HCT116 (cell line): ENCODE data around the gene VSTM2L. TPM values are rescaled to one million over a fixed set of nuclear protein-coding genes. Genes with fewer than 3 reads are reported as not detected.

Experiments
- ATAC-seq: fragments of 200-7000 bp; cut with Tn5 transposase; 2 replicates; pipeline ENCODE4 v1.9.1; 2020; ENCODE audit warnings: mild to moderate bottlenecking, moderate library complexity
- BruUV-seq: library from RNA; stranded (reverse); fragments of 400-500 nt; replicated peaks from 2 replicates; lab custom pipeline; 2021; lab: Mats Ljungman, UMichigan
- CTCF ChIA-PET: fragments of 300-600 bp; sonication (Branson Sonifier 250); formaldehyde crosslinking; loops from one replicate; lab custom pipeline; 2021; ENCODE audit warnings: antibody characterized with exemption; lab: Charles Lee
- POLR2A ChIA-PET: fragments of 300-600, 350-600 bp; sonication (Branson Sonifier 250); formaldehyde crosslinking; loops from one replicate; lab custom pipeline; 2021; ENCODE audit warnings: antibody characterized with exemption; lab: Charles Lee
- RAD21 ChIA-PET, 2 experiments: fragments of 300-600 bp; sonication (Branson Sonifier 250); formaldehyde crosslinking; loops; one replicate each; lab custom pipeline; 2023; ENCODE audit warnings: low total read pairs in 2 of 2; ENCODE audit not compliant: uncharacterized antibody in 2 of 2, unreplicated experiment in 2 of 2, low non-redundant PET in 1 of 2; lab: Charles Lee
- DNase-seq: peaks from one replicate; pipeline ENCODE4 v3.0.0-alpha.2; 2010; ENCODE audit warnings: low read depth, low spot score
- H2AFZ ChIP-seq: fragments of 200-600 bp; shearing (Covaris generic), sonication (generic); 2 replicates; pipeline ENCODE4 v1.6.1; 2017; ENCODE audit warnings: low read depth, mixed run types, mixed read lengths, antibody characterized with exemption, low read length; ENCODE audit not compliant: poor library complexity, severe bottlenecking
- H3K27ac ChIP-seq: 2 replicates; pipeline ENCODE4 v1.5.1; 2012; ENCODE audit warnings: low read depth, low read length
- H3K27me3 ChIP-seq: fragments of 200-600 bp; sonication (generic); 2 replicates; pipeline ENCODE4 v1.6.1; 2016; ENCODE audit warnings: mixed run types, low read length, mixed read lengths; ENCODE audit not compliant: insufficient read depth
- H3K36me3 ChIP-seq, 2 experiments: fragments of 200-500 bp in 1 of 2; fragments of 200-600 bp in 1 of 2; sonication (Bioruptor generic) in 1 of 2; sonication (generic) in 1 of 2; 2 replicates each; pipeline versions ENCODE4 v1.5.1 to v1.6.1; 2014 to 2016; ENCODE audit warnings: low read length in 2 of 2, inconsistent platforms in 1 of 2, mixed read lengths in 1 of 2, mixed run types in 1 of 2; ENCODE audit not compliant: insufficient read depth in 2 of 2, control insufficient read depth in 1 of 2
- H3K4me1 ChIP-seq, 2 experiments: fragments of 200-600 bp in 1 of 2; sonication (generic) in 1 of 2; 2 replicates each; pipeline versions ENCODE4 v1.5.1 to v1.6.1; 2012 to 2017; ENCODE audit warnings: low read length in 2 of 2, inconsistent platforms in 1 of 2, mild to moderate bottlenecking in 1 of 2, mixed read lengths in 1 of 2, mixed run types in 1 of 2, moderate library complexity in 1 of 2; ENCODE audit not compliant: insufficient read depth in 2 of 2, control insufficient read depth in 1 of 2
- H3K4me2 ChIP-seq: fragments of 200-600 bp; sonication (generic); 2 replicates; pipeline ENCODE4 v1.6.1; 2017; ENCODE audit warnings: mixed run types, low read length, mixed read lengths
- H3K4me3 ChIP-seq, 2 experiments: fragments of 200-600 bp in 1 of 2; sonication (generic) in 1 of 2; replicated peaks in 1 of 2; 2 replicates each; pipeline ENCODE4 v1.5.1; 2011 to 2016; ENCODE audit warnings: low read length in 2 of 2, control low read depth in 1 of 2, low read depth in 1 of 2, mild to moderate bottlenecking in 1 of 2, mixed read lengths in 1 of 2, mixed run types in 1 of 2
- H3K79me2 ChIP-seq: fragments of 200-600 bp; sonication (generic); 2 replicates; pipeline ENCODE4 v1.6.1; 2017; ENCODE audit warnings: mild to moderate bottlenecking, mixed run types, low read length, moderate library complexity, mixed read lengths; ENCODE audit not compliant: insufficient read depth
- H3K9ac ChIP-seq: fragments of 200-600 bp; sonication (generic); 2 replicates; pipeline ENCODE4 v1.6.1; 2016; ENCODE audit warnings: low read length, mixed read lengths
- H3K9me2 ChIP-seq: fragments of 200-600 bp; sonication (generic), shearing (Covaris generic); 2 replicates; pipeline ENCODE4 v1.6.1; 2017; ENCODE audit warnings: mixed run types, mild to moderate bottlenecking, moderate library complexity; ENCODE audit not compliant: insufficient read depth
- H3K9me3 ChIP-seq, 2 experiments: fragments of 200-500 bp in 1 of 2; fragments of 200-600 bp in 1 of 2; sonication (Bioruptor generic) in 1 of 2; sonication (generic) in 1 of 2; 2 replicates each; pipeline ENCODE4 v1.6.1; 2014 to 2017; ENCODE audit warnings: low read length in 2 of 2, mixed read lengths in 2 of 2, inconsistent platforms in 1 of 2, low read depth in 1 of 2, mild to moderate bottlenecking in 1 of 2, mixed run types in 1 of 2, moderate library complexity in 1 of 2; ENCODE audit not compliant: control insufficient read depth in 1 of 2, insufficient read depth in 1 of 2
- H4K20me1 ChIP-seq: fragments of 200-600 bp; sonication (generic), shearing (Covaris generic); 2 replicates; pipeline ENCODE4 v1.6.1; 2017; ENCODE audit warnings: mixed run types, mild to moderate bottlenecking, moderate library complexity; ENCODE audit not compliant: insufficient read depth
- CBX3 ChIP-seq: IDR thresholded peaks from 2 replicates; pipeline ENCODE4 v1.6.1; 2012; ENCODE audit warnings: low read depth
- CEBPB ChIP-seq: IDR thresholded peaks from 2 replicates; pipeline ENCODE4 v1.6.1; 2012; ENCODE audit warnings: low read depth
- CTCF ChIP-seq, 3 experiments: fragments of 200-600 bp in 1 of 3; sonication (generic) in 1 of 3; IDR thresholded peaks in 2 of 3; conservative IDR thresholded peaks in 1 of 3; 2 replicates each; pipeline ENCODE4 v1.5.1; 2012 to 2017; ENCODE audit warnings: low read depth in 2 of 3, low read length in 2 of 3, antibody characterized with exemption in 1 of 3, borderline replicate concordance in 1 of 3, control low read depth in 1 of 3, mild to moderate bottlenecking in 1 of 3, mixed read lengths in 1 of 3, mixed run types in 1 of 3, moderate library complexity in 1 of 3; ENCODE audit not compliant: insufficient read depth in 1 of 3
- EGR1 ChIP-seq: IDR thresholded peaks from 2 replicates; pipeline ENCODE4 v1.6.1; 2012; ENCODE audit warnings: low read depth
- ELF1 ChIP-seq: IDR thresholded peaks from 2 replicates; pipeline ENCODE4 v1.6.1; 2012; ENCODE audit warnings: low read depth, borderline replicate concordance
- EZH2 ChIP-seq: fragments of 200-600 bp; sonication (generic); IDR thresholded peaks from 2 replicates; pipeline ENCODE4 v1.6.1; 2017; ENCODE audit warnings: antibody characterized with exemption, mixed run types
- EZH2phosphoT487 ChIP-seq: fragments of 200-600 bp; IDR thresholded peaks from 2 replicates; pipeline ENCODE4 v1.6.1; 2018; ENCODE audit warnings: antibody characterized with exemption, borderline replicate concordance
- FOSL1 ChIP-seq: IDR thresholded peaks from 2 replicates; pipeline ENCODE4 v1.6.1; 2012; ENCODE audit warnings: low read depth
- POLR2A ChIP-seq: IDR thresholded peaks from 2 replicates; pipeline ENCODE4 v1.7.0; 2011; ENCODE audit warnings: borderline replicate concordance; ENCODE audit not compliant: insufficient read depth, insufficient read length; ENCODE audit errors: extremely low read depth
- POLR2AphosphoS5 ChIP-seq: IDR thresholded peaks from 2 replicates; pipeline ENCODE4 v1.6.1; 2011; ENCODE audit warnings: mild to moderate bottlenecking, low read depth, low read length, moderate library complexity
- SIN3A ChIP-seq: IDR thresholded peaks from 2 replicates; pipeline ENCODE4 v1.6.1; 2012; ENCODE audit warnings: low read depth
- SRF ChIP-seq: IDR thresholded peaks from 2 replicates; pipeline ENCODE4 v1.6.1; 2012; ENCODE audit warnings: low read depth
- TCF7L2 ChIP-seq: IDR thresholded peaks from 2 replicates; pipeline ENCODE4 v1.7.0; 2011; ENCODE audit warnings: borderline replicate concordance, inconsistent platforms; ENCODE audit not compliant: insufficient read depth, insufficient read length; ENCODE audit errors: extremely low read depth
- ZFX ChIP-seq: fragments of 450-650 bp; IDR thresholded peaks from 2 replicates; pipeline ENCODE4 v1.6.1; 2017
- ZNF274 ChIP-seq: fragments of 200-500 bp; sonication (Bioruptor generic); IDR thresholded peaks from 2 replicates; pipeline ENCODE4 v1.6.1; 2014; ENCODE audit warnings: mild to moderate bottlenecking, low read depth, low read length, inconsistent platforms
- intact Hi-C: fragments of 100-400 bp; cut with micrococcal nuclease; formaldehyde crosslinking; loops from 2 replicates; pipeline ENCODE4 v1.10.0; 2022
- total RNA-seq: library from RNA; stranded (reverse); gene quantifications from one replicate; pipeline ENCODE4 v1.2.1, GENCODE V29; 2021; ENCODE audit not compliant: unreplicated experiment

The VSTM2L gene
- total RNA-seq, 1 experiment from 2014 or later, result 0.69 TPM

- Histone ChIP-seq H2AFZ (no peak overlapping the region), H3K4me1 (no peaks in the 10 kb centered on the region), H4K20me1 (no peaks in the 10 kb centered on the region), H3K9me2 (no peaks in the 10 kb centered on the region), H3K4me3 (no peak overlapping the region), H3K9ac (no peak overlapping the region), H3K27me3 (no peaks in the 10 kb centered on the region), H3K79me2 (no peaks in the 10 kb centered on the region), H3K36me3 (no peaks in the 10 kb centered on the region), H3K4me2 (no peak overlapping the region), H3K27ac (no peak overlapping the region), H3K9me3 (no peaks in the 10 kb centered on the region)
- intact Hi-C loops, result no loop called here
- TF ChIP-seq TCF7L2 (no peak), CBX3 (no peak), SIN3A (no peak), EZH2phosphoT487 (no peak), ELF1 (no peak), EGR1 (no peak), SRF (no peak), ZFX (no peak), ZNF274 (no peak), CEBPB (no peak), POLR2A (no peak), FOSL1 (no peak), EZH2 (no peak), CTCF (IDR thresholded peaks at IDR 0.05 in 2 of 3, conservative IDR thresholded peaks at IDR 0.05 in 1 of 3; ENCODE audit: borderline replicate concordance in 1 of 3, insufficient read depth in 1 of 3, low read depth in 2 of 3, low read length in 2 of 3) (no peak), POLR2AphosphoS5 (no peak)
- ChIA-PET RAD21 (no interaction called here), POLR2A (no interaction called here), CTCF (no interaction called here)
- ATAC-seq (no peak), DNase-seq (no peak)
- BruUV-seq, result no TSS peak
Observed at GRCh38 chr20:37872161-37872560, 30.8 kb upstream of the VSTM2L start.
